ENCODE measurements around the gene PTCSC3. TPM values are rescaled to one million over a fixed set of nuclear protein-coding genes. Genes with fewer than 3 reads are reported as not detected.

Gene PTCSC3
- total RNA-seq, 2 experiments from 2014 or later = not detected

DNA sequence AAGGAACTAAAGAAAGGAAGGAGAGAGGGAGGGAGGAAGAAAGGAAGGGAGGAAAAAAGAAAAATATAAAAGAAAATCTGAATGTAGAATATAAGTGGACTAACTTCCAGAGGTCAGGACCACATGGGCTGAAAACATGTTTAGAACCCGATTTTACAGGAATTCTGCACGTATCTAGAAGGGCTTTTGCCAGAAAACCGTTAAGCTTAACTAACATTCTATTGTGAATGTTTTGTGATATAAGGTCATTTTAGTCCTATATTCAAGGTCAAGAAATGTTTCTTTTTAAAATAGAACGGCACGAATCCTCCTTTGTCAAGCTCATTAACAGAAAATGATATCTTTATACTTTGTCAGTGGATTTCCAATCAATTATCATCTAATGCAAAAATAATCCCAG, 13.1 kb downstream of the PTCSC3 start:
- ChIA-PET CTCF (ENCODE audit: unreplicated experiment) (no interaction called here), POLR2A (interaction anchor here (0.6 kb wide), 1 partner anchor 73 kb away, joined by 4 read pairs; no protein-coding TSS in a partner anchor)
- Histone ChIP-seq H3K9me2 (ENCODE audit: insufficient read depth, low read length) (no peaks in the 10 kb centered on the region), H2AFZ (ENCODE audit: low read length) (no peak overlapping the region), H3K79me2 (ENCODE audit: insufficient read depth, low read depth, low read length) (no peaks in the 10 kb centered on the region), H3K36me3 (ENCODE audit: insufficient read depth, low read length) (no peaks in the 10 kb centered on the region), H4K20me1 (ENCODE audit: insufficient read depth, low read length) (no peaks in the 10 kb centered on the region), H3K27ac (ENCODE audit: low read depth, low read length, poor library complexity, severe bottlenecking) (no peak overlapping the region), H3K4me2 (ENCODE audit: low read length) (no peak overlapping the region), H3K4me1 (ENCODE audit: insufficient read depth, low read length, poor library complexity, severe bottlenecking) (no peaks in the 10 kb centered on the region), H3K4me3 (ENCODE audit: low read depth, low read length, poor library complexity, severe bottlenecking) (no peak overlapping the region), H3K9me3 (ENCODE audit: low read length) (no peaks in the 10 kb centered on the region)
- intact Hi-C loops (cut with micrococcal nuclease; ENCODE audit: unreplicated experiment) = no loop called here
- no TSS peak for BruUV-seq (replicated peaks)
- TF ChIP-seq, protein P1, sequence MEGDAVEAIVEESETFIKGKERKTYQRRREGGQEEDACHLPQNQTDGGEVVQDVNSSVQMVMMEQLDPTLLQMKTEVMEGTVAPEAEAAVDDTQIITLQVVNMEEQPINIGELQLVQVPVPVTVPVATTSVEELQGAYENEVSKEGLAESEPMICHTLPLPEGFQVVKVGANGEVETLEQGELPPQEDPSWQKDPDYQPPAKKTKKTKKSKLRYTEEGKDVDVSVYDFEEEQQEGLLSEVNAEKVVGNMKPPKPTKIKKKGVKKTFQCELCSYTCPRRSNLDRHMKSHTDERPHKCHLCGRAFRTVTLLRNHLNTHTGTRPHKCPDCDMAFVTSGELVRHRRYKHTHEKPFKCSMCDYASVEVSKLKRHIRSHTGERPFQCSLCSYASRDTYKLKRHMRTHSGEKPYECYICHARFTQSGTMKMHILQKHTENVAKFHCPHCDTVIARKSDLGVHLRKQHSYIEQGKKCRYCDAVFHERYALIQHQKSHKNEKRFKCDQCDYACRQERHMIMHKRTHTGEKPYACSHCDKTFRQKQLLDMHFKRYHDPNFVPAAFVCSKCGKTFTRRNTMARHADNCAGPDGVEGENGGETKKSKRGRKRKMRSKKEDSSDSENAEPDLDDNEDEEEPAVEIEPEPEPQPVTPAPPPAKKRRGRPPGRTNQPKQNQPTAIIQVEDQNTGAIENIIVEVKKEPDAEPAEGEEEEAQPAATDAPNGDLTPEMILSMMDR (conservative IDR thresholded peaks at IDR 0.05; ENCODE audit: low read length) = no peak
- no peak for TF ChIP-seq EZH2phosphoT487 (IDR thresholded peaks at IDR 0.05; ENCODE audit: borderline replicate concordance, low read depth, low read length)
- DNase-seq (ENCODE audit: low spot score) = no peak

DNA sequence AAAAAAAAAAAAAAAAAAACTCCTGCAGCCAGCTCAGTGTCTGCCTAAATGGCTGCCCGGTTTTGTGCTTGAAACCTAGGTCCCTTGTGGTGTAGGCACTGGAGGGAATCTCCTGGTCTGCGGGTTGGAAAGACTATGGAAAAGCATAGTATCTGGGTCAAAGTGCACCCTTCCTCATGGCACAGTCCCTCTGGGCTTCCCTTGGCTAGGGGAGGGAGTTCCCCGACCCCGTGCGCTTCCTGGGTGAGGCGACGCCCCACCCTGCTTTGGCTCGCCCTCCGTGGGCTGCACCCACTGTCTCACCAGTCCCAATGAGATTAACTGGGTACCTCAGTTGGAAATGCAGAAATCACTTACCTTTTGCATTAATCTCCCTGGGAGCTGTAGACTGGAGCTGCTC, 14.3 kb downstream of the PTCSC3 start:
- no TSS peak for BruUV-seq (replicated peaks)
- DNase-seq (ENCODE audit: low spot score) = no peak
- POLR2A ChIA-PET = interaction anchor here (0.6 kb wide), 2 partner anchors 158 to 224 kb away, joined by 3 read pairs; no protein-coding TSS in a partner anchor
- Histone ChIP-seq H2AFZ (ENCODE audit: low read length) (no peak overlapping the region), H3K9me2 (ENCODE audit: insufficient read depth, low read length) (no peaks in the 10 kb centered on the region), H3K4me3 (ENCODE audit: low read depth, low read length, poor library complexity, severe bottlenecking) (no peak overlapping the region), H3K4me1 (ENCODE audit: insufficient read depth, low read length, poor library complexity, severe bottlenecking) (no peaks in the 10 kb centered on the region), H4K20me1 (ENCODE audit: insufficient read depth, low read length) (no peaks in the 10 kb centered on the region), H3K4me2 (ENCODE audit: low read length) (no peak overlapping the region), H3K9me3 (ENCODE audit: low read length) (no peaks in the 10 kb centered on the region), H3K27ac (ENCODE audit: low read depth, low read length, poor library complexity, severe bottlenecking) (no peak overlapping the region), H3K36me3 (ENCODE audit: insufficient read depth, low read length) (no peaks in the 10 kb centered on the region), H3K79me2 (ENCODE audit: insufficient read depth, low read depth, low read length) (no peaks in the 10 kb centered on the region)
- intact Hi-C loops (cut with micrococcal nuclease; ENCODE audit: unreplicated experiment) = no loop called here
- TF ChIP-seq EZH2phosphoT487 (IDR thresholded peaks at IDR 0.05; ENCODE audit: borderline replicate concordance, low read depth, low read length) = no peak
- TF ChIP-seq, protein P1 (conservative IDR thresholded peaks at IDR 0.05; ENCODE audit: low read length) = no peak
- CTCF ChIA-PET (ENCODE audit: unreplicated experiment) = no interaction called here

DNA sequence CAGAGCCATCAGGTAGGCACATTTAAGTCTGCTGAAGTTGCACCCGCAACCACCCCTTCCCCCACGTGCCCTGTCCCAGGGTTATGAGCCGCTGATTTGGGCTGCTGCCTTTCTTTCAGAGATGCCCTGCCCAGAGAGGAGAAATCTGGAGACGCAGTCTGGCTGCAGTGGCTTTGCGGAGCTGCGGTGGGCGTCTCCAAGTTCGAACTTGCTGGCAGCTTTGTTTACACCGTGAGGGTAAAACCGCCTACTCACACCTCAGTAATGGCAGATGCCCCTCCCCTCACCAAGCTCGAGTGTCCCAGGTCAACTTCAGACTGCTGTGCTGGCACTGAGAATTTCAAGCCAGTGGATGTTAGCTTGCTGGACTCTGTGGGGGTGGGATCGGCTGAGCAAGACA, 14.7 kb downstream of the PTCSC3 start:
- ChIA-PET CTCF (ENCODE audit: unreplicated experiment) (no interaction called here), POLR2A (no interaction called here)
- Histone ChIP-seq H4K20me1 (ENCODE audit: insufficient read depth, low read length) (no peaks in the 10 kb centered on the region), H3K9me2 (ENCODE audit: insufficient read depth, low read length) (no peaks in the 10 kb centered on the region), H3K4me2 (ENCODE audit: low read length) (no peak overlapping the region), H3K36me3 (ENCODE audit: insufficient read depth, low read length) (no peaks in the 10 kb centered on the region), H3K79me2 (ENCODE audit: insufficient read depth, low read depth, low read length) (no peaks in the 10 kb centered on the region), H2AFZ (ENCODE audit: low read length) (no peak overlapping the region), H3K9me3 (ENCODE audit: low read length) (no peaks in the 10 kb centered on the region), H3K27ac (ENCODE audit: low read depth, low read length, poor library complexity, severe bottlenecking) (no peak overlapping the region), H3K4me1 (ENCODE audit: insufficient read depth, low read length, poor library complexity, severe bottlenecking) (no peaks in the 10 kb centered on the region), H3K4me3 (ENCODE audit: low read depth, low read length, poor library complexity, severe bottlenecking) (no peak overlapping the region)
- DNase-seq (ENCODE audit: low spot score) = no peak
- TF ChIP-seq, protein P1 (conservative IDR thresholded peaks at IDR 0.05; ENCODE audit: low read length) = no peak
- TF ChIP-seq EZH2phosphoT487 (IDR thresholded peaks at IDR 0.05; ENCODE audit: borderline replicate concordance, low read depth, low read length) = no peak
- intact Hi-C loops (cut with micrococcal nuclease; ENCODE audit: unreplicated experiment) = no loop called here
- no TSS peak for BruUV-seq (replicated peaks)

Measured in OCI-LY7 (cell line).